ENCODE measurements around the gene SLC51B.

The SLC51B gene

DNA sequence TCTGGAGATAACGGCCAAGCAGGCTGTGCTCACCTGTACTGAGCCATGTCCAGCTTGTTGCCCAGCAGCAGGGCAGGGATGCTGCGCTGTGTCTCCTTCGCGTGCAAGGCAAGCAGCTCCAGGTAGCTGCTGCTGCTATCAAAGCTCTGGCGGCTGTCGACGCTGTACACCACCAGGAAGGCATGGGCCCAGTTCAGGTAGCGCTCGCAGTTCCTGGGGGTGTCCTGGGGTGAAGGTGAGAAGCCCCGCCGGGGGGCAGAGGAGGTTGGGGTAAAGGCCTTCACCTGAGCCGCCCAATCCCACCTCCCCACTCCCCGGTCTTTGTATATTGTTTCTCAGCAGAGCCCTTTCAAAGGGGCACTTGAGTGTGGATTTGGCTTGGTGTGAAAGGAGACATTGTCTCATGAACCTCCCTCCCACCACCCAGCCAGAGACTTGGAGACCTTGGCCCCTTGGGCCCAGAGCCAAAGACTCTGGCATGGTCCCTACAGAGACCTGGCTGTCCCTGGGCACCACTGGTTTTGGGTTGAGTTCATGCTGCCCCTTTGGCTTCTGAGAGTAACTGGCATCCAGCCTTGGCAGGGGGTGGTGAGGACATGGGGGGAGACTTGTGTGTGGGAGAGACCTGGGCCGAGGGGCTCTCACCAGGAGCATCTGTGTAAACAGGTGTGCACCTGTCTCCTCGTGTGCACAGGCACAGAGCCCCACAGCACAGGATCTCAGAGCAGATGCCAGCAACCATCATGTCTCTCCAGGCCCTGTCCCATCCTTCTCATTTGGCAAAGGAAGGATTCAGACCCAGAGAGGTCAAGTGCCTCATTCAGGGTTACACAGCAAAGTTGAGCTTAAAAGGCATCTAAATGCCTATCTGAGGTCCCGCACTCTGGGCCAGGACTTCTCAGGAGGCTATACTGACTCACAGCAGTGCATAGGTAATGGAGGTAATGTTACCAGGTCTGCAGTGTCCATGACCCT is 13.5 kb downstream of the SLC51B start:
- TF ChIP-seq, protein P1, sequence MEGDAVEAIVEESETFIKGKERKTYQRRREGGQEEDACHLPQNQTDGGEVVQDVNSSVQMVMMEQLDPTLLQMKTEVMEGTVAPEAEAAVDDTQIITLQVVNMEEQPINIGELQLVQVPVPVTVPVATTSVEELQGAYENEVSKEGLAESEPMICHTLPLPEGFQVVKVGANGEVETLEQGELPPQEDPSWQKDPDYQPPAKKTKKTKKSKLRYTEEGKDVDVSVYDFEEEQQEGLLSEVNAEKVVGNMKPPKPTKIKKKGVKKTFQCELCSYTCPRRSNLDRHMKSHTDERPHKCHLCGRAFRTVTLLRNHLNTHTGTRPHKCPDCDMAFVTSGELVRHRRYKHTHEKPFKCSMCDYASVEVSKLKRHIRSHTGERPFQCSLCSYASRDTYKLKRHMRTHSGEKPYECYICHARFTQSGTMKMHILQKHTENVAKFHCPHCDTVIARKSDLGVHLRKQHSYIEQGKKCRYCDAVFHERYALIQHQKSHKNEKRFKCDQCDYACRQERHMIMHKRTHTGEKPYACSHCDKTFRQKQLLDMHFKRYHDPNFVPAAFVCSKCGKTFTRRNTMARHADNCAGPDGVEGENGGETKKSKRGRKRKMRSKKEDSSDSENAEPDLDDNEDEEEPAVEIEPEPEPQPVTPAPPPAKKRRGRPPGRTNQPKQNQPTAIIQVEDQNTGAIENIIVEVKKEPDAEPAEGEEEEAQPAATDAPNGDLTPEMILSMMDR (IDR thresholded peaks at IDR 0.05; ENCODE audit: low read length, missing control alignments): no peak
- H3K4me3 ChIP-seq (replicated peaks; ENCODE audit: low read depth, low read length): no peak overlapping the region
- DNase-seq (ENCODE audit: low read depth): no peak

DNA sequence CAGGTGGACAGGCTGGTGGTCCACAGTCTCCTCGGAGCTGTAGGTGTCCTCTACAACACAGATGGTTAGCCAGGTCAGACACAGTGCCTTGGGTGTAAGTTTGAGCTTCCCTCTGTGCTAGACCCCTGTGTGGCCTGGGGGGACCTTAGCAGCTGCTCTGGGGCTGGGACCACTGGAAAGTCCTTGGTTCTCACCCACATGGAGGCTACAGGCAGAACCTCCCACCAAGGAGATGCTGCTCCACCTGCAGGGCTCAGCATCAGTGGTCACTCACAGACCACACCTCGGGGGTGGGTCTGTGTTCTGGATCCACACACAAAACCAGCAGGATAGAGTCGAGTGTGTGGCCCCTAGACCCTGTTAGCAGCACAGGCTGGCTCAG is 14.2 kb downstream of the SLC51B start:
- TF ChIP-seq, protein P1 (IDR thresholded peaks at IDR 0.05; ENCODE audit: low read length, missing control alignments): no peak
- H3K4me3 ChIP-seq (replicated peaks; ENCODE audit: low read depth, low read length): no peak overlapping the region
- DNase-seq (ENCODE audit: low read depth): no peak

DNA sequence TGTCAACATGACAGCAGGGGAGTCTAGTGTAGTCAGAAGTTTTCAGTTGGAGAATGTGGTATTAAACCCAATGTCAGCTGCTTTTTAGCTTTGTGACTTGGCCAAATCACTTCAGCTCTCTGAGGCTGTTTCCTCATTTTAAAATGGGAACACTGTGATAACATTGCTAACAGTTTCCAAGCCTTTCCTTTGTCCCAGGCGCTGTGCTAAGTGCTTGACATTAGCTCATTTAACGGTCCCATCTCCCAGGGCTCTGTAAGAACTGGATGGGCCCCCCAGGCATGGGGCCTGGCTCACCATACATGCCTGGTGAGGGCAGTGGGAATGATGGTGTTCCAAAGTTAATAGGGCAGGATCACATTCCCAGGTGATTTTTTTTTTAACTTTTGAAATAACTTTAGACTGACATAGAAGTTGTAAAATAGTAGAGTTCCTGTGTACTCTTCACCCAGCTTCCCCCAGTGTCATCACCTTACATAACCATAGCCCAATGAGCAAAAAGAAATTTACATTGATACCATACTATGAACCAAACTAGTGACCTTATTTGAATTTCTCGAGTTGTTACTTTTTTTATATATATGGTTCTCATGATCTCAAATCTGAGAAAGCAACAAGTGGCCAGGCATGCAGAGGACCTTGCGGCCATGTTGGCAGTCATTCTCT is 14.9 kb downstream of the SLC51B start:
- H3K4me3 ChIP-seq (replicated peaks; ENCODE audit: low read depth, low read length): no peak overlapping the region
- DNase-seq (ENCODE audit: low read depth): no peak
- TF ChIP-seq, protein P1 (IDR thresholded peaks at IDR 0.05; ENCODE audit: low read length, missing control alignments): no peak

DNA sequence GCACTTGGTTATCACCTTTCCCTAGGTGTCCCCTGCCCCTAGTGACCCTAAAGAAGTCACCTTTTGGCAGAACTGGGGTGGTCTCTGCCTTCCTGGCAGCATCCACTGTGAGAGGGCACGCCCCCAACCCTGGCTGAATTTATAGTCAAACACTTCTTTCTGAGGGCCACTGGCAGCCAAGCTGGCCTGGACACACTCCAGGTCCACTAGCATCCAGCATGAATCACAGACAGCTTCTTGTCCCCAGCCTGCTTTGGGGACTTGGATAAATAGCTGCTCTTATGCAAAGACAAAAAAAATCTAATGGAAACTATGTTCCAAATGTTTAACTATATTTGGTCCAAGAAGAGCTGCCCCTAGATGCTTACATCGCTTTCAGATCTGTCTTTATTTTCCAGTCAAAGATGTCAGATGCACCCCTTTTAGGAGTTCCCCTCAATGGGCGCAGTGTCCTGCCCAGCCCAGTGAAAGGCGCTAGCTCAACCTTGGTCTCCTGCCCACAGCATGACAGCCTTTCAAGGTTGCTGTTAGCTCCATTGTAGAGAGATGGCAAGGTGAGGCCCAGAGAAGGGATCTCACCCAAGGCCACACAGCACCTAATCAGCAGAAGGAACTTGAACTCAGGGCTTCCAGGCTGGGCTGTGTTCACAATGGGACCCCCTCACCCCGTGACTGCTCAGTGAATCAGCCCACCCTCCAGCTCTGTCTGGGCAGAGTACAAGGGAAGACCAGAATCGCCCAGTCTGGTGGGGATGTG is 15.6 kb downstream of the SLC51B start:
- H3K4me3 ChIP-seq (replicated peaks; ENCODE audit: low read depth, low read length): no peak overlapping the region
- no peak for DNase-seq (ENCODE audit: low read depth)
- TF ChIP-seq, protein P1 (IDR thresholded peaks at IDR 0.05; ENCODE audit: low read length, missing control alignments): no peak

DNA sequence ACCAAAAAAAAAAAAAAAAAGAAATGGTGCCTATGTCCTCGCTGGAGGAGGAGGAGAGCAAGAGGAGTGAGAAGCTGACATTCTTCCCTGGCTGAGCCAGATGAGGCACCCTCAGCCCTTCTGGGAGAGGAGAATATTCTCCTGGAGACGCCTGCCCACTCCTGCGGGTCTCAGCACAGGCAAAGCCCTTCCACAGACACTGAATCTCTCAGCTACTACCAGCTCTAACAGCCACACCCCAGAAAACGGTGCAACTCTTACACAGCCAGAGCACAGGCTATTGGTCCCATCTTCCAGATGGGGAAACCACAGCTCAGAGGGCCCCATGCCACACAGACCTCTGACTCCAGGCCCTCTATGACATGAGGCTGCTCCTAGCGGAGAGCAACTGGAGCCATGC is 16.9 kb downstream of the SLC51B start:
- no peak overlapping the region for H3K4me3 ChIP-seq (replicated peaks; ENCODE audit: low read depth, low read length)
- TF ChIP-seq, protein P1 (IDR thresholded peaks at IDR 0.05; ENCODE audit: low read length, missing control alignments): no peak
- no peak for DNase-seq (ENCODE audit: low read depth)

DNA sequence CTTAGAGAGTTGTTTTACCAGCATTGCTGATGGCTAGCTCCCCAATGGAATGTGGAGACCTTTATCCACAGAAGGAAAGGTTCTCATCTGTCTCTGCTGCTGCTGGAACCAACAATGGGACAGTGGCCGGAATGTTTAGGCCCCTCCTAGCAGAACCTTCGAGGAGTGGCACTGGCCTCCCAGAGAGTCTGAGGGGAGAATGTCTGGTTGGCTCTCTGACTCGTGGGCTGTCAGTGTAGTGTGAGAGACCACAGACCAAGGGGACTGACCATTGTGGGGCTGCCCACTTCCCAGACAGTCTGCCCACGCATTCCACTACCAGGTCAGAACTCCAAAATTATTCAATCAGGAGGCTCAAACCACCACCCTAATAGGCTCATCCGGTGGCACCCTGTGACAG is 17.5 kb downstream of the SLC51B start:
- TF ChIP-seq, protein P1 (IDR thresholded peaks at IDR 0.05; ENCODE audit: low read length, missing control alignments): no peak
- H3K4me3 ChIP-seq (replicated peaks; ENCODE audit: low read depth, low read length): no peak overlapping the region
- no peak for DNase-seq (ENCODE audit: low read depth)

All from fibroblast of pulmonary artery (primary cell).